GM12891 (cell line): Measurements from ENCODE around the gene SLC35C1.
"Not testable (repeated sequence)": the region's sequence is repeated elsewhere in the genome, so short reads cannot be mapped to it uniquely, and the experiment has no call there.

Experiments used
- DNase-seq: peaks from one replicate; pipeline ENCODE4 v3.0.0; 2011; ENCODE audit warnings: low spot score; ENCODE audit not compliant: insufficient read length
- FAIRE-seq: peaks from 2 replicates; lab custom pipeline; 2011; peaks lifted over from hg19 to GRCh38; lab: Jason Lieb, UNC
- PAX5 ChIP-seq: IDR thresholded peaks from 2 replicates; pipeline ENCODE4 v1.6.1; 2011; ENCODE audit warnings: low read length, moderate library complexity, mild to moderate bottlenecking; ENCODE audit not compliant: insufficient read depth, severe bottlenecking
- POLR2A ChIP-seq: IDR thresholded peaks from 2 replicates; pipeline ENCODE4 v1.6.1; 2011; ENCODE audit warnings: low read depth, low read length, control low read depth
- POLR2AphosphoS5 ChIP-seq: IDR thresholded peaks from 2 replicates; pipeline ENCODE4 v1.6.1; 2011; ENCODE audit warnings: low read depth, low read length, control low read depth
- POU2F2 ChIP-seq: IDR thresholded peaks from 2 replicates; pipeline ENCODE4 v1.6.1; 2011; ENCODE audit warnings: low read depth, mild to moderate bottlenecking, control low read depth, low read length, moderate library complexity
- SPI1 ChIP-seq: IDR thresholded peaks from 2 replicates; pipeline ENCODE4 v1.6.1; 2011; ENCODE audit warnings: low read depth, low read length, control low read depth
- TAF1 ChIP-seq: IDR thresholded peaks from 2 replicates; pipeline ENCODE4 v1.6.1; 2011; ENCODE audit warnings: low read depth, low read length, control low read depth

SLC35C1 gene

DNA sequence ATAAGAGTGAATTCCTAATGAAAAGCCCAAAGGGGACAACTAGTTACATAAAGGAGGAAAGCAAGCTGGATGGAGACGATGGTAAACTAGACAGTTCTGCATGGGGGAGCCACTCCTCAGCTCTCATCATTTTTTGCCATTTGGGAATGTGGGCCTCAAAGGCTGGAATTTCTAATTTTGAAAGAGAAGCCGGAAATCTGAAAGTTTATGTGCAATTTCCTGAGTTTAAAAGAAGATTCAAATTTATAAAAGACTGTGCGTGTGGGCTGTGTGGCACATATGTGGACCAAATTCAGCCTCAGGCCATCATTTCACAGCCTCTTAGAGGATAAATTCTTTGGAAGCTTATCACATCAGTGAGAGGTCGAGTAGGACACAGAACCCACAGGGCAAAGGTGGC lies 24.0 kb downstream of the SLC35C1 start:
- DNase-seq, result no peak
- TF ChIP-seq POU2F2 (no peak), SPI1 (no peak), PAX5 (no peak), POLR2A (no peak), POLR2AphosphoS5 (no peak), TAF1 (no peak)
- FAIRE-seq, result no peak

DNA sequence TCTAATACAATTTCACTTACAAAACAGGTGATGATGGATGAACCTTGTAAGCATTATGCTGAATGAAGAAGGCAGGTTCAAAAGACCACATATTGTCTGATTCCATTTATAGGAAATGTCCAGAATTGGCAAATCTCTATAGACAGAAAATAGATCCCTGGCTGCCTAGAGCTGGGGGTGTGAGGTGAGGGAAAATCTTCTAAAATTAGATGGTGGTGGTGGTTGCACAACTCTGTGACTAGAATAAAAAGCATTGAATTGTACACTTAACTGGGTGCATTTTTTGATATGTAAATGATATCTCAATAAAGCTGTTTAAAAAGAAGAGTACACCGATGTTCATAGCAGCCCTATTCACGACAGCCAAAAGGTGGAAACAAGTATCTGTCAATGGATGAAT lies 25.6 kb downstream of the SLC35C1 start:
- TF ChIP-seq SPI1 (no peak), TAF1 (no peak), POU2F2 (no peak), POLR2AphosphoS5 (no peak), POLR2A (no peak)

DNA sequence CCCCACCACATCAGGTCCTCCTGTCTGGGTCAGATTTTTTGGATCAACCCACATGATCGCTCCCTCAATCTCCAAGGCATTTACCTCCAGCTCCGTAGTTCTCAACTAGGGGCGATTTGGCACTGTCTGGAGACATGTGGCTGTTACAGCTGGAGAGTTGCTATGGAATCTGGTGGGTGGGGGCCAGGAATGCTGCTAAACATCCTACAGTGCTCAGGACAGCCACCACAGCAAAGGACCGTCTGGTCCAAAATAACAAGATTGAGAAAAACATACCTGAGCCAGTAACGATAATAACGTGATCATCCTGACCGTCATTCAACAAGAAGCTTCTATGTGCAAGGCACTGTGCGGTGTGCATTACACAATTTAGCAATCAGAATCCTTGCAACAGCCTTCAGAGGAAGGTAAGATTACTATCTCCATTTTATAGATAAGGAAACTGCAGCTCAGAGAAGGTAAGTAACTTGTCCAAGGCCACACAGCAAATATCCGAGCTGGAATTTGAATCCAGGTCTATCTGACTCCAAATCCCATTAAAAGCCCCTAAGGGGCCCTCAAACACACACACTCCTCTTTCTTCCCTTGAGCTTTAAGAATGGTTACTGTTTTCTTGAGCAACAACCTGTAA lies 28.0 kb downstream of the SLC35C1 start:
- FAIRE-seq (no peak), DNase-seq (no peak)
- TF ChIP-seq SPI1 (no peak), POLR2A (no peak), TAF1 (no peak), POLR2AphosphoS5 (no peak), PAX5 (no peak), POU2F2 (no peak)

More for the DNA sequence above, 25.6 kb downstream of the SLC35C1 start:
- no peak for FAIRE-seq
- DNase-seq, result no peak

DNA sequence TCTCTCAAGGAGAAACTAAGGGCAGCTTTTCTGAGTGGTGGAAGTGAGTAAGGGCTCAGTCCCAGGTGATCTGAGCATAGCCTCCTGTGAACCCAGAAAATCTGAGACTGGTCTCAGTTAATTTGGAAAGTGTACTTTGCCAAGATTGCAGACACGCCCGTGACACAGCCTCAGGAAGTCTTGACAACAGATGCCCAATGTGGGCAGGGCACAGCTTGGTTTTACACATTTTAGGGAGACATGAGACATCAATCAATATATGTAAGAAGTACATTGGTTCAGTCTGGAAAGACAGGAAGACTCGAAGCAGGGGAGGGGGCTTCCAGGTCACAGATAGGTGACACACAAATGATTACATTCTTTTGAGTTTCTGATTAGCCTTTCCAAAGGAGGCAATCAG lies 28.8 kb downstream of the SLC35C1 start:
- FAIRE-seq (no peak), DNase-seq (no peak)
- TF ChIP-seq POU2F2, result no peak
- TF ChIP-seq PAX5, result no peak
- no peak for TF ChIP-seq TAF1
- TF ChIP-seq SPI1, result no peak
- no peak for TF ChIP-seq POLR2A
- TF ChIP-seq POLR2AphosphoS5, result no peak

DNA sequence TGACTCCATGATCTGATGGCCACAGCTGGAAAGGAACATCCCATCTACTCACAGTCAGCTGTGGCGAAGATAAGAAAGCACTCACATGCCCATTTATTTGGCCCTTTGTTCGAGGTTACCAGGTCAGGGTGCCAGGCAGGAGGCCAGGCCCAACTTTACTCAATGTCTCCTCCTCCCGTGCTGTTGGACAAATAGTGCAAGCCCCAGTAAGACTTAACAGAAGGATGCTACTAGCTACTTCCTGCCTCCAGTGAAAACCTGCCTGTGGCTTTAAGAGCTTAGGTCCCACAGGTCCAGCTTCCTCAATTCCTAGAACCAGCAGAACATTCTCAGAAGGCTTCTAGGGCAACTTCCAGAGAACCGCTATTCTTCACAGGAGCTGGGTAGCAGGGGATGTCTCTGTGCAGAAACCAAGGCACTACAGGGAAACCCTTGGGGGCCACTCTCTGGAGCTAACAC lies 29.4 kb downstream of the SLC35C1 start:
- TF ChIP-seq SPI1 (no peak), PAX5 (no peak), POLR2AphosphoS5 (no peak), POLR2A (no peak), TAF1 (no peak), POU2F2 (no peak)
- DNase-seq (no peak), FAIRE-seq (no peak)

DNA sequence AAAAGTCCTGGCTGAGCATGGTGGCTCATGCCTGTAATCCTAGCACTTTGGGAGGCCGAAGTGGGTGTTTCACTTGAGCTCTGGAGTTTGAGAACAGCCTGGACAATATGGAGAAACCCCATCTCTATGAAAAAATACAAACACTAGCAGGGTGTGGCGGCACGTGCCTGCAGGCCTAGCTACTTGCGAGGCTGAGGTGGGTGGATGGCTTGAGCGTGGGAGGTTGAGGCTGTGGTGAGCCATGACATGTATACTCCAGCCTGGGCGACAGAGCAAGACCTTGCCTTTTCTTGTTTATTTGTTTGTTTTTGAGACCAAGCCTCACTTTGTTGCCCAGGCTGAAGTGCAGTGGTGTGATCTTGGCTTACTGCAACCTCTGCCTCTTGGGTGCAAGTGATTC lies 34.3 kb downstream of the SLC35C1 start:
- no peak for FAIRE-seq
- no peak for DNase-seq
- TF ChIP-seq TAF1, result no peak

DNA sequence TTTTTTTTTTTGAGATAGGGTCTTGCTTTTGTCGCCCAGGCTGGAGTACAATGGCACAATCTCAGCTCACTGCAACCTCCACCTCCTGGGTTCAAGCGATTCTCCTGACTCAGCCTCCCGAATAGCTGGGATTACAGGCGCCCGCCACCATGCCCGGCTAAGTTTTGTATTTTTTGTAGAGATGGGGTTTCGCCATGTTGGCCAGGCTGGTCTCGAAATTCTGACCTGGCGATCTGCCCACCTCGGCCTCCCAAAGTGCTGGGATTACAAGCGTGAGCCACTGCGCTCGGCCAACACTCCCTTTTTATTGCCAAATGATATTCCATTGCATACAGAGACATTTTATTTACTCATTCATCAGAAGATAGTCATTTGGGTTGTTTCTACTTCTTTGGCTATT lies 35.3 kb downstream of the SLC35C1 start:
- not testable (repeated sequence) for FAIRE-seq, DNase-seq

DNA sequence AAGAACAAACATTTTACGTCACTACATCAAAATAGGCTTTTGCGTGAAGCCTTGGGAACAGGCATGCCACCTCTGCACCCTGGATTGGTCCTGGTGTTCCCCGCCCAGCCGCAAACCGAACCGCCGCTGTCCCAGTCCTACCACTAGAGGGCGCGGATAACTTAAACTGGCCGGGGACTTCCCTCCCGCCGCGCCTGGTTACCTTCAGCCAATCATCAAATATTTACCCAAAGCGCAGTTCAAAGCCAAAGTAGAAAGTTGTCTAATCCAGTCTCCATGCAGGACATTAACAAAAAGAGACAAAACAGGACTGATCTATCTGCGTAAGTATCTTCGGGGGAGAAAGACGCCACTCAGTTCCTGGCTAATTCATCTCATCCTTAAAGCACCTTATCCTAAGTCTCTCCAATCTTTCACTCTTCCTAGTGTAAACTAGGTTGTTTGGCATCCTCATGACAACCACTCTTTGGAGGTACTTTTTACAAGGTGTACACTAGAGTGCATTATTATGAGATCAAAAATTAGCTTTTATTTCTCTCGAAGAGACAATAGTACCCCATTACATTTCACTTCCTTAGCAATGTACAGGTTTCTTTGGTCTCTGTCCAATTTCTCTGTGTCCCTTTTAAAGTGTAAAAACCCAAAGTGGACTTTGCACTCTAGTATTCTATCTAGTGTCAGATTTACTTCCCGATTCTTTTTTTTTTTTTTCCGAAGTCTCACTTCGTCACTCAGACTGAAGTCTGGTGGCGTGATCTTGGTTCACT lies 38.4 kb downstream of the SLC35C1 start:
- FAIRE-seq, result peak; percentile 94
- TF ChIP-seq PAX5, result peak; percentile 43
- TF ChIP-seq POU2F2, result peak; percentile 70; the same call in 1 of the 2 replicates
- TF ChIP-seq POLR2A, result no peak
- TF ChIP-seq SPI1, result peak; percentile 46; the same call in 1 of the 2 replicates
- TF ChIP-seq TAF1, result no peak
- TF ChIP-seq POLR2AphosphoS5, result no peak
- DNase-seq, result peak; percentile 63

DNA sequence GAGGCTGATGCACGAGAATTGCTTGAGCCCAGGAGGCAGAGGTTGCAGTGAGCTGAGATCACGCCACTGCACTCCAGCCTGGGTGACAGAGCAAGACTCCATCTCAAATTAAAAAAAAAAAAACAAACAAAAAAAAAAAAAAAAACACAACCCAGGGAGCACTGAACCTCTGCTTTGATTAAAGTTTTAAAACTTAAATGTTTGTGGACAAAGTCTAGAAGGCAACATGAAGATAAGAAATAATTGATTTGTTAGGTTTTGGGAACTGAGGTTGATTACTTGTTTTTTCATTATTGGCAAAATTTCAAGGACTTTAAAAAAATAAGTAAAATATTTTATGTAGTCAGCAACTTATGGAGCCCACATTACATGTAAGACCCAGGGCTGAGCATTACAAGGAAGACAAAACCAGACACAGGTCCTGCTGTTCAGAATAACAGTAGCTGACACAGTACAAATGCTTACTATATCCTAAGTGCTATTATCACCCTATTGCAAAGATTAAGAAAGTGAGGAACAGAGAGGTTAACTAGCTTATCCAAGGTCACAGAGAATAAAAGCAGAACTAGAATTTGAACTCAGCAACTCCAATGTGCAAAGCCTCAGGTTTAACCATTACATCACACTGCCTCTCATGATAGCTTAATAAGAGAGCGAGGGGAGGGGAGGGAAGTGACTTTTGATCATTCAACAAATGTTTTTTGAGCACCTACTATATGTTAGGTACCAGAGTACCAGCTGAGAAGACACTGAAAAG lies 40.1 kb downstream of the SLC35C1 start:
- no peak for FAIRE-seq
- no peak for TF ChIP-seq TAF1
- TF ChIP-seq POLR2AphosphoS5, result no peak
- no peak for TF ChIP-seq SPI1
- TF ChIP-seq PAX5, result no peak
- no peak for TF ChIP-seq POU2F2
- no peak for TF ChIP-seq POLR2A
- DNase-seq, result no peak

DNA sequence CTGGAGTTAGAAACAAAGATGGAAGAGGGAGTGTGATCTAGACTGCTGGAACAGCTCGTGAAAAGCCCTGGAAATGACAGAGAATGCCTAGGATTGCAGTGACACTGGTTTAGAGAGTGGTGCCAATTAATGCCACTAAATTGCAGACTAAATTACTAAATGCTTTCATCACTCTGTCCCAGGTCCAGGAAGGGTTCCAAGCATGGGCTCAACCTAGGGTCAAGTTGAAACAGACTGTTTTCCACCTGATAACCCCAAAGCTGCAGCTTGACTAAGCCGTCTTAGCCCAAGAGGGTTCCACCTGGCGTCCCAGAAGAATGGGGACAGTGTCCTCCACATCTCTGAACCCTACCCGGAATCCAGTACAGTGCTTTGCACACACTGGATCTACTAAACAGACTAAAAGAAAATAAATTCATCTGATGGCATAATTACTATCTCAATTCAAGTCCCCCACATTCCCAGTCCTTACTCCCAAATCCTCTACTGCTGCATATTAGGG lies 41.3 kb downstream of the SLC35C1 start:
- FAIRE-seq, result no peak
- no peak for DNase-seq
- TF ChIP-seq TAF1, result no peak
- TF ChIP-seq POU2F2, result no peak
- no peak for TF ChIP-seq SPI1
- TF ChIP-seq PAX5, result no peak
- TF ChIP-seq POLR2AphosphoS5, result no peak
- TF ChIP-seq POLR2A, result no peak
